Activated CD4-positive, alpha-beta T cell treated with anti-CD3 and anti-CD28 coated beads, Interleukin-2, amount 50 U/mL, for 24 hours (primary cell): Measurements from ENCODE around the gene ALX4.

Experiments used
- DNase-seq, 2 donors: peaks; one replicate each; pipeline ENCODE4 v3.0.0-alpha.2; 2020; ENCODE audit warnings: low read depth in 1 of 2, low spot score in 1 of 2

Gene ALX4

DNA sequence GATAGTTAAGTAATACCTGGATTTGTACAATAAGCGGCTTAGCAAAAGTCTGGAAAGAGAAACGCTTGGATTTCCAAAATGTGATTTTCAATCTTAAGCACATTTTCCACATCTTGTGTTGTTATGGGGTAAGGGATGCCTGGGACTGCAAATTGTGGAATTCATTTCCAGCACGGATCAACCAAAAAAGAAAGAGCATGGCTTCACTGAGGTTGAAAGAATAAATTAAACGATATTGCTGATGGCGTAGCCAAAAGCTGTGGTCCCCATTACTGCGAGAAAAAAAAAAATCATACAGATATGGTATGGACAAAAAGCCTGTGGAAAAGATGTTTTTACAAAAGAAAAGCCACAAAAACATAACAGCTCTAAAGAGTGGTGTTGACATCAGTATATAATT is 26.0 kb upstream of the ALX4 start:
- DNase-seq: no peak

DNA sequence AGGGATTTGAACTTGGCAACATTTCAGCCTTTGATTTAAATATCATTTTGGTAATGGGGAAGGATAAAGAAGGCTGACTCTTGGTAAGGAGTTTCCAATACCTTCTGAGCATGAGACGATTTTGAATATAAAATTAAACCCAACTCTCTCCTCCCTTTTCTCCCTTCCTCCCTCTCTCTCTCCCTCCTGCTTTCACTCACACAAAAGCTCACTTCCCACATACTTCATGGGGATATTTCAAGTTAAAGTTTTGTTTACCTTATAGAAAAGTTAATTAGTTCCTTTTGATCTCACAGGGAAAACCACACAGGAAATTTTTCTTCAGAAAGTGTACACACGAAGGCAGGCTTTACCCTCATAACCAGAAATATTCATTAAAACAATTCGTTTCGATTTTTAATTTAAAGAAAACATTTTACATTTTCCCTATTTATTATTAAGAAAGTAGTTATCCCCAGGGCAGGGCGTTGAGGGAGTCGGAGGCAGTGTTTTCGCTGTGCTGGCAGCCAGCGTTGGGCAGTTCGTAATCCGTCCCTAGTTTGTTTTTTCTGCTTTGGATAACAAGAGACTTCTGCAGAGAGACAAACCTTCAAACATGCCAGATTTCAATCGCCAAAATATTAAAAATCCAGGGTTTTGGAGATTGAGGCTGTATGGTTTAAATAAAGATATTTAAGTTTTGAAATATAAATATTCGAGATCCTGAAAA is 25.3 kb upstream of the ALX4 start:
- DNase-seq: no peak

DNA sequence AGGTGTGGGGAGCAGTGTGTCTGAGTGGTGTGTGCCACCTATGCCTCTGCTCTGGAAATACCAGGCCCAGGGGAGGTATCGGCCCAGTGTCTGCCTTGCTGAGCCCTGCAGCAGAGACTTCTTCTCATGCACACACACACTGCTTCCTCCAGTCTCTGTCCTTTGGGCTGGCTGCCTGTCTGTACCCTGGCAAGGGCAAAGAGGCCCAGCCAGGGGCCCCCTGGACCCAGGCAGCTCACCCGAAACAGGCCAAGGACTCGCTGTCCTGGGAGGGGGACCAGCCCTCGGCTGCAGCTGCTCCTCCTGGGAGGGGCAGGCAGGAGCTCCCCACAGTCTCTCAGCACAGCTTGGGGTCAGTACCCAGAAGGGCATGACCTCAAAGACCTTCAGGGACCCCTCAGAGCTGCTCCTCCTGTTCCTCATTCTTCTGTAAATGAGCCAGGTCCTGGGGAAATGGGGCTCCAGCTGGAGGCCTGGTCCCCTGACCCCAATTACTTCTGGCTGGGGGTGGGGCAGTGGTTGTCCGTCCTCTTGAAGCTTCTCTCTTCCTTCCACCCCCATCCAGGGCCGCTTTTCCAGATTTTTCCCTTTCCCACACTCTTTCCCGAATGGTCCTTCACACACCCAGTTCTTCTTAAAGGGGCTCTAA is 24.5 kb upstream of the ALX4 start:
- no peak for DNase-seq

DNA sequence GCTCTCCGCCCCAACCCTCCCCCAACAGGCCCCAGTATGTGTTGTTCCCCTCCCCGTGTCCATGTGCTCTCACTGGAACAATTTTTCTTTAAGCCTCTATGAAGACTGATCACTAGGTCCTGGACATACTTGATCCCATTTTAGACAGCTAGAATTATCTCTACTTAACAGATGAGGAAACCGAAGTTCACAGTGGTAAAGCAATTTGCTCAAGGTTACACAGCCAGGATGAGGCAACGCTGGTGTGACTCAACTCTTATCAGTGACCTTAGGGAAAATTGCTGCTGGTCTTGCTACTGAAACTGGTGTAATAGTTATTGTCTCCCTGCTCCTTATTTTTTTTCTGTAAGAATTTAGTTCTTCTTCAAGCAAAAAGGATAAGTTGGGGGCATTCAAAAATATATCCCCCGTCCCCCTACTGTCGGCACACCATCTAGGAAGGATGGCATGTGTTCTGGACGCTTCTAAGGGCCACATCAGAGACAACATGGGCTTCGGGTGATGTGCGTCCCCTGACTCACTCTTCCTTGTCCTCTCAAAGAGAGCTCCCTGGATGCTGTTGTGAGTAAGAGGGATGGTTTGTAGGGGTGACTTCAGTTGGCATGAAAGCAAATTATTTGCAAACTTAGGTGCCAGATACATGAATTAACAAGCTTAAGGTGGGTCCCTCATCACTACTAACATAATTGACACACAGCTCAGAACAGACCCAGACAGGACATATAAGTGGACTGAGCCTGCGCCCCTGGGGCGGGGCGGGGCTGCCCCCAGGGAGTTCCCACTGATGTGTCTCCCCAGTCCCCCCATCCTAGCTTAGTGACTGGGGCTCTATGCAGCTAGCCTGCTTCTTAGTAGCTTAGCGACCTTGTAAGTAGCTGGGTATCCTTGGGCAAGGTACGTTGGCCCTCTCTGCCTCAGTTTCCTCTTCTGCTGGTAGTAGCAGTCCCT is 23.6 kb upstream of the ALX4 start:
- DNase-seq: no peak

DNA sequence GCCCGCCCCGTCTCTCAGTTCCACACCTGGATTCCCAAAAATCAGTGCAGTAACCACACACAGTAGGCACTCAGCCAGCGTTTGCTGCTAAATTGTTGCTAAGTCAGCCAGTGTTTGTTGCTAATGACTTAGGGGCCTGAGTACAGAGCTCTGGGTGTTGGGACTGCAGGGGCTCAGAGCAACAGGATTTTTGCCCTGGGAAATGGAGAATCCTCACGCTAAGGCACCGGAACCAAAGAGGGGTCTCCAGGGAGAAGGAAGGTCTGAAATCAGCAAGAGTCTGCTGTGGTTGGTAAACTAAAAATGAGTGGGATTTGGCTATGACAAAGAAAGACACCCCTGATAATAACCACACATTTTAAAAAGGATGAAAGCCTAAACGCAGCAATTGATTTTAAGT is 22.7 kb upstream of the ALX4 start:
- no peak for DNase-seq

DNA sequence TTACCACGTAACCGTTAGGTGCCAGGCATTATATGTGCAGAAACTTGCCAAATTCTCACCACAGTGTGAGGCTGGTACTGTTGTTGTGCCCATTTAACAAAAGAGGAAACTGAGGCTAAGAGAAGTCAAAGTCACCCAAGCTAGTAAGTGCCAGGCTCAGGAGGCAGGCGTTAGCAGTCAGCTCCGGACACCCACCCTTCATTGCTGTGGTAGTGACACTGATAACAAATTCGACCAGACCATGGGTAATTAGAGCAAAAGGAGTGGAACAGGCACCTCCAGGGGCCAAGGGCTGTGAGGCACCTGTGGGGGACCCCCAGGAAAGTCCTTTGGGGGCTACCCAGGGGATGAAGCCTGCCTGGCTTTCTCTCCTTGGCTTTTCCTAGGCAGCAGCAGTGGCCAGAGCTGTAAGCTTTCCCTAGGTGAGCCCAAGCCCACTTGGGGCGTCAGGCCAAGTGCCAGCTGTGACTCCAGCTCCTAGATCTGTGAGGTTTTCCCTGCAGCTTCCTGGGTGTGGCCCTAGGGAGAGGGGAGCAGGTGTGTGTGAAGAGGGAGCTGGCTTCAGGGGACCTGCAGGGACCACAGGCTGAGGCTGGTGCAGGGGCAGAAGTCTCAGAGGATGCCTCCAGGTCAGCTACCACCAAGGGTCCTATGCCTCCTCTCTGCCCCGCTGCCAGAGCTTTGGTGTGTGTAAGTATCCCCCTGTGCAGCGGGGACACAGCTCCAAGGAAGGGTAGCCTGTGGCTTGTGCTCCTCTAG is 19.7 kb upstream of the ALX4 start:
- DNase-seq: no peak

DNA sequence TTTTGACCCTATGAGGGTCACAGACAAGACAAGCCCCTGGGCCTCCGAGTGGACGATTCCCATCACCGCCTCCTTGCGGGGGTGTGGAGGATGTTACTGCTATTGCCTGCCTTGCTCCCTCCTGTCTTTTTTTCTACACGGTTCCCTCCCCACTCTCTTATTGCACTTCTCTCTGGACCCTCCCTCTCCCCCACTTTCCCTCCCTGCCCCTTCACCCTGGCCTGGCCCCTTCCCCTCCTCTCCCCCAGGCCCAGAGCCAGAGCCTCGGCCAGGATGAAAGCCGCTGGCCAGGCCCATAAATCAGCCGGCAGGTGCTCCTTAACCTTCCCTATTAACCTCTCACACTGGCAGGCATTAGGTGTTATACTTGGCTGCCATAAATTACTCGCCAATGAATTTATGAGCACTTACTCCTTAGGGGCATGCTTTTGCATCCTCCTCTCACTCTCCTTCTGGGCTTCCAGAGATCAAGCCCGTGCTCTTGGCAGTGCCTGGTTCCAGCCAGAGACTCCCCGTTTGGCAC is 18.3 kb upstream of the ALX4 start:
- no peak for DNase-seq

DNA sequence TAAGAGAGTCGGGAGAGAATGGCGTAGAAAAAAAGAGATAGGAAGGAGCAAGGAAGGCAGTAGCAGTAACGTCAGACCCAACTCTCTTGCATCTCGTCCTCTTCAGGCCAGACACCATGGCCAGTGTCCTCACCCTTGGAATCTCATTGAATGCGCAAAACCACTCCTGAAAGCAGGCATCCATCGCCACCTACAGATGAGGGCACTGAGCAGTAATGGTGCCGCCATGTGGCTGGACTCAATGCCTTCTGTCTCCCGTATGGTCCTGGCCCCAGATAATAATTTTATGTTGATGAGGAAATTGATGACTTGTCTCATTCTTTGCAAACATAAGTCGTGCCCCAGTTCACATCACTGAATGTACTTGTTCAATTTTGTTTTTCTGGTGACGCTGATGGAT is 17.8 kb upstream of the ALX4 start:
- DNase-seq: no peak

DNA sequence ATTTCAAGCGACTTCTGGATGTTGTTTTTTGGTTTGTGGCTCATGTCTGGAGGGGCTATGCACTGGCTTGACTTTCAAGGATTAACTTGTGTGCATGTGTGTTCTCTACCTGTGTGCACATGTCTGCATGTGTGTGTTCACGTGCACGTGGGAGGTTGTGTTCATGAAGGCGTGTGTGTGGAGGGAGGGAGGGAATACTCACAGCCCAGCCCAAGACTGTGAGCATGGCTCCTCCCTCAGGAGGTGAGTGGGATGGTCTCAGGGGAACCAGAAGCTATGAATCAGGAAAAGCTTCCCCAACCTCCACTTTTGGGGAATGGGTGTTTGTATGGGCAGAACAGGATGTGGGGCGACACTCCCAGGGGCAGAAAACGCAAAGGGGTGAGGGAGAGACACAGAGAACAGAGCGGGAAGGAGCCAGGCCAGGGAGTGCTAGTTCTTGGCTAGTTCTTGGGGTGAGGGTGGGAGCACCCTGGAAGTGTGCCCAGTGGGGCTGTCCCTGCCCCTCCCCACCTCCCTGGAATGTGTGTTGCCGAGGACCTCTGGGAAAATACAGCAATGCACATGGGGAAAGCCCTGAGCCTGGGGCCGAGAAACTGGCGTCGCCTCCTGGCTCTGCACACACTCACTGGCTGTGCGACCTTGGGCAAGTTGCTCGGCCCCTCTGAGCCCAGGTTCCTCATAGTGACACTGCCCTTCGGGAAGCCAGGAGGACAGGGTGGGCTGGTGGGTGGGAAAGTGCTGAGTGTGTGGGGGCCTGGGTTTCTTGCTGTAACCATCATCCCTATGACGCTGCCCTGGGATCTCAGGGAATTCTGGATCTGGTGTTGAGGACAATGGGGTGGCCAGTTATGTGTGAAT is 16.9 kb upstream of the ALX4 start:
- DNase-seq: no peak

DNA sequence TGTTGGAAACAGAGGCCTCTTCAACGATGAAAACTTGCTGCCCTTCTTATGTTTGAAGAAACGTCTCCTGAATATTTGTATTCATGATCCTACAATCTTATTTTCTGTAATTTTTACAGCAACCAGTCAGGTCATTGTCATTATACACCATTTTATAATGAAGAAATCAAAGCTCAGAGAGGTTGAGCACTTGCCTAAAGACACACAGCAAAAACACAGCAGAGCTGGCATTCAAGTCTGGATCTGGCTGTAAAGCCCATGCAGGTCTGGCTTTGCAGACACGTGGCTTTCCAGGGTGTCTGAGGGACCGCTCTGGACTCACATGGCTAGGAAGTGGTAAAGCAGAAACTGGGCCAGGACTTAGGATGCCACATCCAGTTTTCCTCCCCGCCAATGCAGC is 15.8 kb upstream of the ALX4 start:
- no peak for DNase-seq

DNA sequence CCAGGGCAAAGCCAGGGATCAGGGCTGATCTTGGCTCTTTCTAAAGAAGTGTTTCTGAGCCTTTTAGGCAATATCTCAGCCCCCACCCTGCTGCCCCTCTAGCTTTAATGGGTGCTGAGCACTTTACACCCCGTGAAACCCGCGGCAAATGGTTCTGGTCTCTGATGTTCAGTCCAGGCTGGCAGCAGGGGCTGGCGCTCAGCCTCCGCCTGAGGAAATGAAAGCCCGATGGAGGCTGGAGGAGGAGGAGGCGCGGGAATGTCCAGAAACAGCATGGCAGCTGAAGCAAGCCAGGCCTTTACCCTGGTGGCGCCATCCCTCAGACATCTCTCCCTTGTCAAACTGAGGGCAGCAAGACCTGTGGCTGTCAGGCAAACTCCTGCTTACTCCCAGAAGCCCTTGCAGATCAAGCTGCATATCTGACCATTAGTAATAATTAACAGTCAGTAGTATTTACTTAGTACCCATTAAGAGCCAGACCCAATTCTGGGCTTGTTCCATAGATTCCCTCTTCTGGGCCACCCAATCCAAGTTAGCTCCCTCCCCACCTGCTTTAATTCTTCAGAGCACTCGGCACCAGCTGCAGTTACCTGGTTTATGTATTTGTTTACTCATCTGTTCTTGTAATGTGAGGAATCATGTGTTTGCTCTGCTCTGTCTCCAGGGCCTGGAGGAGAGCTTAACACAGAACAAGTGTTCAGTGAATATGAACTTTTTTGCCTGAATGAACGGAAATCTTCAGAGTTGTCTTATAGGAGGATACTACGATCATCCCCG is 15.0 kb upstream of the ALX4 start:
- DNase-seq: no peak

DNA sequence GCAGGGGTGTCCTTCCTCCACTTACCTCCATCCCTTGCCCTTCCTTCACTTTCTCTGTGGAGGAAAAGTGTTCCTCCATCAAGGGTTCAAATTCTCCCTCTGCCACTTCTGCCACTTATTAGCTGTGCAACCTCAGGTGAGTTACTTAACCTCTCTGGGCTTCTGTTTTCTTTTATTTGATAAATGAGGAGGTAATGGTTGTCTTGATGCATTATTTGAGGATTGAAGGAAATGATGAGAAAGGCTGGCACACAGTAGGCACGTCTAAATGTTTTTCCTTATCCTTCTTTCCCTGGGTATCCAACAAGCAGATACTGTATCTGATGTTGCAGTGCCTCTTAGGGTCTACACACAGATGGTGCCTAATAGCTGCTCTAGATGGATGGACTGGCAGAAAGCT is 14.3 kb upstream of the ALX4 start:
- no peak for DNase-seq

DNA sequence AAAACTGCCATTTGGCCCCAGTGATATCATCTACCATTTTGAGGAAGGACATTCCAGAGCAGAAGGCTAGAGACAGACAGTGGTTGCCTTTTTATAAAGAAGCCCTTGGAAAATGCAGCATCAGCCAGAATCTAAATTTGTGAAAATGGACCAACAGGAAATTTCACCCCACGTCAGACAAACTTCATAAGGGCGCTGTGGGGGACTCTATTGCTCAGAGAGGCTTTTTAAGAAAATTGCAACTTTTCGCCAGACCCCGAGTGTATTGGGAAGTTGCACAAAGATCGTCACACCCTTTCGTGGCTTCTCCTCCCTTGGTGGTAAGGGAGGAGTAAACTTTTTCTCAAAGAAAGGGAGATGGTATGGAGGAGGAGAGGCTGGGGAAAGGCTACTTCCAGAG is 12.3 kb upstream of the ALX4 start:
- DNase-seq: no peak

DNA sequence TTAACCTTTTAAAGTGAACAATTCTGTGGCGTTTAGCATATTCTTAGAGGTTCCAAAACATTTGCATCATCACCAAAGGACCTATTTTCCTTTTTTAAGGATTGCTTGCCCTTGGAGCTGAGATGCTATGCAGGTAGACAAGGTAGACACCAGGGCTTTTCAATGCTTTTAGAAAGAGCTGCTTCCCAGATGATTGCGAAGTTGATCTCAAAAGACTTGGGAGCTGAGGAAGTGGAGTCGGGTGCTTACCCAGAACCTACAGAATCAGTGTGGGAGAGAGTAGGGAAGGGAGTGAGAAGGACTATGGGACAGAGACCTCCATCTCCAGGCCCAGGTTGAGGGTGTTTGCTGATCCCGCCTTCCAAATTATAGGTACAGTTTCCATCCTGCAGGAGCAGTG is 11.1 kb upstream of the ALX4 start:
- no peak for DNase-seq

DNA sequence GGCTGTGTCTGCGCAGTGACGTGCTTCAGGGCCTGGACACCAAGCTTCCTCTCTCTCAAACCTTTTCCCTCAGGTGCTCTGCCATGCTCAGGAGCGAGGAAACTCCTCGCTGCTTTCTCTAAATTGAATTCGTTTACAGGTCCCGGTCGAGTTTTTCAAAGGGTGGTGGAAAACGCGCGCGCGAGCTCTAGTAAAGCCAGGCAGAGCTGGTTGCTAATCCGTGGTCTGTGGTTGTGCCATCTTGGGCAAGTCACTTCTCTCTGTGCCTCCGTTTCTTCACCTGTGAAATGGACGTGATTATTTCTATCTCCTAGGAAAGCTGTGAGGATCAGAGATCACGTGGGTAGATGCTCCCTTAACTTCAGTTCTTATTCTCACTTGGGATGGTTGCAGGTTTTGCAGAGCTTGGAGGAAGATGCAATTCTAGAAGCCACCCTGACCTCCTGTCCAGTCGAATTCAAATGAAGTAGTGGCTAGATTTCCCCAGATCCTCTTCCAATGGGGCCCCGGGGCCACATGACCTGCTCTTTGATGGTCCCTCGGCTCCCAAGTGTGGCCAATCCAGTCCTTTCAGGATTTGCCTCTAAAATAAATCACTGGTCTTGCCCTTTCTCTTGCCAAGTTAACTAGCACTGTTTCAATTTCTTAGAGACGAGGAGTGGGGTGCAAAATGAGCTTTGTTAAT is 10.5 kb upstream of the ALX4 start:
- no peak for DNase-seq

DNA sequence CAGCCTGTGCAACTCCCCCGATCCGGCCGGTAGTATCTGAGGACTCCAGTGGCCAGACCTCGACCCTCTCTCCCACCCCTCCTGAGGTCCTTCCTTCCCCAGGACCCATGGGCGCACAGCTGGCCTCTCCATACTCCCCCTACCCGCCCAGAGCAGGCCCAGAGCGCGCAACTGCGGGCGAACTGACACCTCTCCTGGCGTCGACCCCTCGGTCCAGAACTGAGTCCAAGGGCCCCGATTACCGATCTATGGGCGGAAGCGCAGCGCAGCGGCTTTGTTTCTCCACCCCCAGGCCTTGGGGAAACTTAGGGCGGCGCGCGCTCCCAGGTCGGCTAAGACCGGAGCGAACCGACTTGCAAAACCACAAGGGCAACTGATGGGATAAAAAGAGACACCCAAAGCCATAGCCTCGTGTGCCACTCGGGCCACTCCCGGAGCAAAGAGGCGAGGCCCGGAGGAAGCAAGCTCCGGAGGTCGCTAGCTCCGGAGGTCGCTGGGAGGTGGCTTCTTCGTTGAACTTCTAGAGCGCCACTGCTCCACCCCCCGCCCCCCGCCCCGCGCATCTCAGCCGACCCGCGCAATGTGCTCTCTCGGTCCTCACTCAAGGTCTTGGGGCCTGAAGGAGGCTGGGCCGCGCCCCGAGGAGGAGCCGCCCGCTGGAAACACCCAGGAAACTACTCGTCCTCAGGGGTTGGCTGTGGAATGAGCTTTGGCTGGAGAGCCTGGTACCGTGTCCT is 9.8 kb upstream of the ALX4 start:
- DNase-seq: no peak

DNA sequence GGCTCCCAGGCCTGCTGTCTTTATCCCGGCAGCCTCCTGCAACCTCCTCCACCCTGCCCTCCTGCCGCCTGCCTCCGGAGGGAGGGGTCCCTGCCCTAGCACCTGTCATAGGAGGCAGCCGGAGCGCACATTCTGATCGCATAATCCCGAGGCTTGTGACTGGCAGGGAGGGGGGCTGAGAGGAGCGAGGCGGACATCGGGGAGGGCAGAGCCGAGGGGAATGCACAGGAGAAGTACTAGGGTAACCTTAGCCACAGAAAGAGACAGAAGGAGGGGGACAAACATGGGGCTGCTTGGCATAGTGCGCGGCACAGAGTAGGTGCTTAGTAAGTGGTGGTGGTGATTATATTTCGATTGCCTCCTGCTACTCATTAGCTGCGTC is 9.2 kb upstream of the ALX4 start:
- DNase-seq: no peak

DNA sequence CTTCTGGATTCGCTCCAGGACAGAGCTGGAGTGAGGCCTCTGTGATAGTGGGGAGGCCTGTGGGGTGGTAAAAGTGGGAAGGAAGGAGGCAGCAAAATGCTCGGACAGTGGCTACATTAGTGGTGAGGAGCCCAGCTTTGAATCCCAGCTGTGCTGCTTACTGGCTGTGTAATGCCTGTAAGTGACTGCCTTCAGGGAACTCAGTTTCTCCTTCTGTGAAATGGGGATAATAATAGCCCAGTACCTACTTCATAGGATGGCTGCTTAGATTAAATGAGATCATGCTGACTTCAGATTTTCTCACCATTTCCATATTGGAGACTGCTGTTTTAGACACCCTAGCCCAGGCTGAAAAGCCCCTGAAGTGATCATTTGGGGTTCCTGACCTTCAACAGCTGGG is 8.4 kb upstream of the ALX4 start:
- no peak for DNase-seq
